ENCODE data around the gene ADGRL1.
"Not testable (repeated sequence)": the region's sequence is repeated elsewhere in the genome, so short reads cannot be mapped to it uniquely, and the experiment has no call there.

Gene ADGRL1

DNA sequence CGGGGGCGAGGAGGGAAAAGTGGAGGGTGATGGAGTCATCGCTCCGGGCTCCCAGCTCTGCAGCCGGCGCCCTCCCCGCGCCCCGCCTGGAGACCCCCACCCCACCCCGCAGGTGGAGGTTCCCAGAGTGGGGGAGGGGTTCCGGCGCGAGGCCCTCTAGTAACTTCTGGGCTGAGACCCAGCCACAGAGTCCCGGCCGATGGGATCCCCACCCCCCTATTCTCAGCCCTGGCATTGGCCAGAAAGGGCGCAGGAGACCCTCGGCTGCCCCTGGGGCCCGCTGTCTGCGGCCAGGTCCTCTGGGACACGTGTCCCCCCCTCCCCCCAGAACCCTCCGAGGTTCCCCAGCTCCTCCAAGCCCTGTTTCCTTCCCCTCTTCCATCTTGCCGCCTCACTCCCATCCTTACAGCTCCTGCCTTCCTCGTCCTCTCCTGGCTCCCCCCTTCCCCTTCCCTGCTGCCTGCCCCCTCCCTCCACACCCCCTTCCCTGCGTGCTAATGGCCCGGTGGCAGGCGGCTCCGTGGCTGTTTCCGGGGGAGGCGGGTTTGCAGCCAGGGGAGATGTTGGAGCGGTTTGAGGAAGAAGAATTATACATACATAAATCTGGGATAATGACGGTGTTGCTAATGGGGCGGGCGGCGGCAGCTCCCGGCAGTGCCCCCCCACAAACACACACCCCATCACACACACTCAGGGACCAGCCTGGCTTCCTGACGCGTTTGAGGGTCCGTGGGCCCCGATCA is 43.2 kb upstream of the ADGRL1 start:
- H3K9ac ChIP-seq (ENCODE audit: low read depth, low read length); H3K27me3 ChIP-seq (ENCODE audit: insufficient read depth, low read length, poor library complexity); H4K20me1 ChIP-seq (ENCODE audit: insufficient read depth, low read length); DNase-seq; H3K79me2 ChIP-seq (ENCODE audit: insufficient read depth, low read length); H3K9me3 ChIP-seq (ENCODE audit: insufficient read depth, low read length, severe bottlenecking); H3K36me3 ChIP-seq (ENCODE audit: insufficient read depth, low read length); H3K4me3 ChIP-seq (ENCODE audit: low read depth in 1 of 2, low read length in 2 of 2); H2AFZ ChIP-seq (ENCODE audit: low read depth, low read length); H3K4me2 ChIP-seq (ENCODE audit: insufficient read depth, low read length); H3K4me1 ChIP-seq (ENCODE audit: insufficient read depth, low read length); H3K27ac ChIP-seq (ENCODE audit: low read length); ATAC-seq (ENCODE audit: insufficient read depth, low read depth): not testable (repeated sequence)

DNA sequence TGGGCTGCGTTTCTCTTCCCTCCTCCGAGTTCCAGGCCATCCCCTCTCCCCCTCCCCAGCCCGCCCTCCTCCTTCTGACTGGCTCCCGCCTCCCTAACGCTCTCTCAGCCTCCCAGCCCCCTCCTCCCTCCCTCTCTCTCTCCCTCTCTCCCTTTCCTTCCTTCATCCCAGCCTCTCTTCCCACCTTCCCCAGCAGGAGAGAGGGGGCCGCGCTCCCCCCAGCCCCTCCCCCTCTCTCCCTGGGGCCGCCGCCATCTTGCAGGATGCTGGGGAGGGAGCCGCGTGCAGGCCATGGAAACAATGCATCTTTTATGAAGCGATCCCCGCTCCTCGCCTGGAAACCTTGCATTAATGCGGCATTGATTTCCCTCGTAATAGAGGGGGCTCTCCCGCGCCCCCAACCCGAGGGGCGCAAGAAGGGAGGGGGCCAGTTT is 42.6 kb upstream of the ADGRL1 start:
- no peak overlapping the region for H3K4me2 ChIP-seq (ENCODE audit: insufficient read depth, low read length)
- no peak for TF ChIP-seq EZH2 (IDR thresholded peaks at IDR 0.05; ENCODE audit: borderline replicate concordance, low read depth, low read length, severe bottlenecking)
- ATAC-seq (ENCODE audit: insufficient read depth, low read depth) (no peak), DNase-seq (no peak)
- H3K36me3 ChIP-seq (ENCODE audit: insufficient read depth, low read length) = no peaks in the 10 kb centered on the region
- no peaks in the 10 kb centered on the region for H3K79me2 ChIP-seq (ENCODE audit: insufficient read depth, low read length)
- H3K27me3 ChIP-seq (ENCODE audit: insufficient read depth, low read length, poor library complexity) = no peaks in the 10 kb centered on the region
- H3K9me3 ChIP-seq (ENCODE audit: insufficient read depth, low read length, severe bottlenecking) = no peaks in the 10 kb centered on the region
- H2AFZ ChIP-seq (ENCODE audit: low read depth, low read length) = no peak overlapping the region
- no peaks in the 10 kb centered on the region for H3K4me1 ChIP-seq (ENCODE audit: insufficient read depth, low read length)
- no peaks in the 10 kb centered on the region for H4K20me1 ChIP-seq (ENCODE audit: insufficient read depth, low read length)
- H3K4me3 ChIP-seq (ENCODE audit: low read depth in 1 of 2, low read length in 2 of 2) = no peak overlapping the region
- H3K27ac ChIP-seq (ENCODE audit: low read length) = no peak overlapping the region
- no peak overlapping the region for H3K9ac ChIP-seq (ENCODE audit: low read depth, low read length)

DNA sequence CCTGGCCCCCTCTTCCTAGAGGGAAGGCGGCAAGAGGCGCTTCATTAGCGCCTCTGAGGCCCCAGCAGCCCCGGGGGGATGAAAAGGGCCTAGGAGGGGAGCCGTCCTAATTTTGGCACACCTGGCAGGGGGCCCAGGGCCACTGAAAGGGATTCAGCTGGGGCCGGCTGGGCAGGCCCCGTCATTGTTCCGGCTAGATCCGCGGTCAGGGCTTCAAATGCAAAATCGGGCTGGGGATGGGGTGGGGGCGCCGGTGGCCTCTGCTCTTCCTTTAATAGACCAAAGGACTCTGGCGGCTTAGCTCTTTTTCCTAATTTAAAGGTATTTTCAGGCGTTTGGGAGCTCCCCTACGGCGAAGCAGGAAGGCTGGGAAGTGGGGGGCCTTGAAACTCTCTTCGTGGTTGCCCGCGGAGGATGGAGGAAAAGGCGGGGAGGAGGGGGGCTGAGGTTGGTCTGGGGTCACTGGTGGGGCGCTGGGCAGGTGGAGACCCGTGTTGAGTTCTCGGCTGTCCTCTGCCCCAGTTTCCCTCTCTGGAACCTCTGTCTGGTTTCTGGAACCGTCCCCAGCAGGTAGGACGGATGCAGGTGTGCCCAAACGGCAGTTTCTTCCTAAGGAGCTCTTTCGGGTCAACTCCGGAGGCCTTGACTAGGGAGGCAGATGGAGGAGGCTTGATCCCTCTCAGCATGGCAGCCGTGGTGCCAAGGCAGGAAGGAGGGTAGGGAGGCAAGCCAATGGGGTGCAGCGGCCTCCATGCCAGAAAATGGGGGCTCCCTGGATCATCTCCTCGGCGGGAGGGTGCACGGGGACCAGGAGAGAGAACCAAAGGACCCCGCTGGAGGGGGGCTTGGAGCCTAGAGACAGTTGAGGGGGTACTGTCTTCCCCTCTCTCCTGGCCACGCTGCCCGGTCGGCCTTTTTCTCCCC is 41.8 kb upstream of the ADGRL1 start:
- H3K9me3 ChIP-seq (ENCODE audit: insufficient read depth, low read length, severe bottlenecking); H3K27ac ChIP-seq (ENCODE audit: low read length); H3K4me2 ChIP-seq (ENCODE audit: insufficient read depth, low read length); ATAC-seq (ENCODE audit: insufficient read depth, low read depth); H3K27me3 ChIP-seq (ENCODE audit: insufficient read depth, low read length, poor library complexity); H4K20me1 ChIP-seq (ENCODE audit: insufficient read depth, low read length); H3K36me3 ChIP-seq (ENCODE audit: insufficient read depth, low read length); H3K4me3 ChIP-seq (ENCODE audit: low read depth in 1 of 2, low read length in 2 of 2); H3K79me2 ChIP-seq (ENCODE audit: insufficient read depth, low read length); DNase-seq; H3K4me1 ChIP-seq (ENCODE audit: insufficient read depth, low read length); H2AFZ ChIP-seq (ENCODE audit: low read depth, low read length); H3K9ac ChIP-seq (ENCODE audit: low read depth, low read length): not testable (repeated sequence)

DNA sequence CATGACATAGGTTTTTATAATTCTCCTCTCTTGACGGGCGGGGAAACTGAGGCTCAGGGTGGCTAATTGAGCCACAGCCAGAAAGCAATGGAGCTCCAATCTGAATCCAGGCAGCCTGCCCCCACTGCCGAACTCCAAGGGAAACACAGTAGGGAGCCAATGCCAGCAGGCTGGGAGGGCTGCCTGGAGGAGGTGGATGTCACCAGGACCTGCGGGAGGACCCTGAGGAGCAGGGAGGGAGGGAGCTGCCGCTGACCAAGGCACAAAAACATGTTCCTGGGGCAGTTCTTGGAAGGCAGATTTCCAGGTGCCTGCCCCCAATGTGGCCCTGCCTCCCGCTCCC is 41.2 kb upstream of the ADGRL1 start:
- not testable (repeated sequence) for H3K9me3 ChIP-seq (ENCODE audit: insufficient read depth, low read length, severe bottlenecking); H3K27ac ChIP-seq (ENCODE audit: low read length); DNase-seq; H3K9ac ChIP-seq (ENCODE audit: low read depth, low read length); H3K4me1 ChIP-seq (ENCODE audit: insufficient read depth, low read length); H3K4me3 ChIP-seq (ENCODE audit: low read depth in 1 of 2, low read length in 2 of 2); H3K27me3 ChIP-seq (ENCODE audit: insufficient read depth, low read length, poor library complexity); ATAC-seq (ENCODE audit: insufficient read depth, low read depth); H4K20me1 ChIP-seq (ENCODE audit: insufficient read depth, low read length); H3K79me2 ChIP-seq (ENCODE audit: insufficient read depth, low read length); H3K36me3 ChIP-seq (ENCODE audit: insufficient read depth, low read length); H3K4me2 ChIP-seq (ENCODE audit: insufficient read depth, low read length); H2AFZ ChIP-seq (ENCODE audit: low read depth, low read length)

DNA sequence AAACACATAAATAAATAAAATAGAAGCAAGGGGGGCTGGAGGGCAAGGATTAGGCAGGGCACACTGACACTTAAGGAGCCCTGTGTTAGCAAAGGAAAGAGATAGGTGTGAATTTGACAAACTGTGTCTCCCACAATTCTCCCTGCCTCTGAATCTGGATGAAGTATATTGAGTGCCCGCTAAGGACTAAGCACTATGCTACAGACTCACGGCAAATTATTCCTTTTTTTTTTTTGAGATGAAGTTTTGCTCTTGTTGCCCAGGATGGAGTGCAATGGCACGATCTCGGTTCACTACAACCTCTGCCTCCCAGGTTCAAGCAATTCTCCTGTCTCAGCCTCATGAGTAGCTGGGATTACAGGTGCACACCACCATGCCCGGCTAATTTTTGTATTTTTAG is 38.4 kb upstream of the ADGRL1 start:
- H2AFZ ChIP-seq (ENCODE audit: low read depth, low read length); H3K4me2 ChIP-seq (ENCODE audit: insufficient read depth, low read length); DNase-seq; H3K27ac ChIP-seq (ENCODE audit: low read length); H4K20me1 ChIP-seq (ENCODE audit: insufficient read depth, low read length); ATAC-seq (ENCODE audit: insufficient read depth, low read depth); H3K4me1 ChIP-seq (ENCODE audit: insufficient read depth, low read length); H3K36me3 ChIP-seq (ENCODE audit: insufficient read depth, low read length); H3K4me3 ChIP-seq (ENCODE audit: low read depth in 1 of 2, low read length in 2 of 2); H3K79me2 ChIP-seq (ENCODE audit: insufficient read depth, low read length); H3K27me3 ChIP-seq (ENCODE audit: insufficient read depth, low read length, poor library complexity); H3K9me3 ChIP-seq (ENCODE audit: insufficient read depth, low read length, severe bottlenecking); H3K9ac ChIP-seq (ENCODE audit: low read depth, low read length): not testable (repeated sequence)

GRCh38 chr19:14243718-14244117 is 37.7 kb upstream of the ADGRL1 start:
- not testable (repeated sequence) for H3K4me1 ChIP-seq (ENCODE audit: insufficient read depth, low read length); H3K9ac ChIP-seq (ENCODE audit: low read depth, low read length); H3K4me3 ChIP-seq (ENCODE audit: low read depth in 1 of 2, low read length in 2 of 2); H3K36me3 ChIP-seq (ENCODE audit: insufficient read depth, low read length); H2AFZ ChIP-seq (ENCODE audit: low read depth, low read length); H3K27ac ChIP-seq (ENCODE audit: low read length); H3K79me2 ChIP-seq (ENCODE audit: insufficient read depth, low read length); H4K20me1 ChIP-seq (ENCODE audit: insufficient read depth, low read length); DNase-seq; H3K4me2 ChIP-seq (ENCODE audit: insufficient read depth, low read length); ATAC-seq (ENCODE audit: insufficient read depth, low read depth); H3K9me3 ChIP-seq (ENCODE audit: insufficient read depth, low read length, severe bottlenecking); H3K27me3 ChIP-seq (ENCODE audit: insufficient read depth, low read length, poor library complexity)

All from DND-41 (cell line).